Occipital lobe (tissue), 2 donors: ENCODE measurements around the gene SEZ6L2. TPM values are rescaled to one million over a fixed set of nuclear protein-coding genes. Genes with fewer than 3 reads are reported as not detected.
"Not testable (repeated sequence)": the region's sequence is repeated elsewhere in the genome, so short reads cannot be mapped to it uniquely, and the experiment has no call there.

Experiments used
- DNase-seq: peaks from one replicate; lab custom pipeline; 2025; lab: John Stamatoyannopoulos, UW
- total RNA-seq: library from RNA; depleted of rRNA; stranded (reverse); fragments of >200 nt; gene quantifications from one replicate; pipeline ENCODE4 v1.2.3, GENCODE V29; 2014

SEZ6L2 gene
- total RNA-seq, 1 donor from 2014 or later: 32.1 TPM

DNA sequence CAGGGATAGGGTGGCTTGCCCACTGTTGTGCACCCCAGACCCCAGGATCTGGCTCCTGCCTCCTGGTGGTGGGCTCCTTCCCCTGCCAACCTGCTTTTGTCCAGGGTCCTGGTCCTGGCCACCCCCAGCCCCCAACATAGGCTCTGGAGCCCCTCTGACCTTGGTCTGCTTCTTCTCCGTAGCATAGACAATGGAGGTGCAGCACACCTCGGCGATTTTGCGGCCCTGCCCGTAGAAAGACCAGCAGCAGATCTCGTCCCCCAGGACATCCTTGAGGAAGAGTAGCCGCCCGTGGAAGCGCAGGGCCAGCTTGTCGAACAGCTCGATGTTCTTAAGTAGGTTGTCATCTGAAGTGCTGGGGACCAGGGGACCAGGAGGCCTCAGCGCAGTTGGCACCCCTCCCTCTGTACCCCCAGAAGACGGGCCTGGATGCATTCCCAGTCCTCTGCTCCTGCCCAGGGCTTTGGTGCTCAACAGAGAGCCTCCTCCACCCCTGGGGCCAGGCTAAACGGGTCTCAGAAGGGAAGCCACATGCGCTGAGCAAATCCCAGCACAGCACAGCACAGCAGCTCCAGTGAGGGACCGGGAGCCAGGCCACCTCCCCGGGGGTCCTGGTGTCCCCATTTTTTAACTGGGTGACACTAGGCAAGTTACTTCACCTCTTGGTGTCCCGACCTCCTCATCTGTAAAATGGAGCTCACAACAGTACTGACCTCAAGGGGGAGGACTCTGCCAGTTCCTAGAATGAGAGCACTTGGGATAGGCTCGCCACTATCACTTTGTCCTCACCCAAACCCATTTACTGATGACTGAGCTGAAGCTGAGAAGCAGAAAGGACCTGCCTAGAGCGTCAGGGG, 11.7 kb upstream of the SEZ6L2 start:
- no peak for DNase-seq

- DNase-seq: not testable (repeated sequence)
These were observed 10.5 kb upstream of the SEZ6L2 start for GRCh38 chr16:29909851-29910250.

DNA sequence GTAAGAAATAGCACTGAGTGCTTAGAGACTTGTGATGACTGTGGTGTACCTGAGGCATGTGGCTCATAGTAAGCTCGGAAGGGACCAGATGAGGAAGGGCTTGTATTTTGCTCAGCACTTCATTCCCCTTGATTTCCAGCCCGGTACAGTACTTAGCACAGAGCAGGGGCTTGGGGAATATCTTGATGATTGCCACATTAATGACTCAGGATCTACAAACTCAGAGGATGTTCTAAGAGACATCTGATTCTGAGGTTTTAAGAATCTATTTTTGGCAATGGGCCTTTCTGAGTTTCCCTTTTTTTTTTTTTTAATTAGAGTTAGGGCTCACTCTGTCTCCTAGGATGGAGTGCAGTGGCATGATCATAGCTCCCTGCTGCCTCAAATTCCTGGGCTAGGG, 10.0 kb upstream of the SEZ6L2 start:
- DNase-seq: no peak

DNA sequence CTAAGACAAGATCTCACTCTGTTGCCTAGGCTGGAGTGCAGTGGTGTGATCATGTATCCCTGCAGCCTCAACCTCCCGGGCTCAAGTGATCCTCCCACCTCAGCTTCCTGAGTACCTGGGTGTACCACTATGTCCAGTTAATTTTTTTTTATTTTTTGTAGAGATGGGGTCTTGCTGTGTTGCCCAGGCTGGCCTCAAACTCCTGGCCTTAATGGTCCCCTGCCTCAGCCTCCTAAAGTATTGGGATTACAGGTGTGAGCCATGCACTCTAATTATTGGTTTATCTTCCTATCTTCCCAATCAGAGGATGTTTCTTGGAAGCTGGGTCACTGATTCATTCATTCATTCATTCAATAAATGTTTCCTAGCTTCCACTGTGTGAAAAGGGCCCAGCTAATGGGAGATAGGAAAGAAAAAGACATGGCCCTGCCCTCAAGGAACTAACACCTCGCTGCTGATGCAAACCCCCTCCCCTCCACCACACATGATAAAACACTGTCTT, 9.4 kb upstream of the SEZ6L2 start:
- DNase-seq: no peak

DNA sequence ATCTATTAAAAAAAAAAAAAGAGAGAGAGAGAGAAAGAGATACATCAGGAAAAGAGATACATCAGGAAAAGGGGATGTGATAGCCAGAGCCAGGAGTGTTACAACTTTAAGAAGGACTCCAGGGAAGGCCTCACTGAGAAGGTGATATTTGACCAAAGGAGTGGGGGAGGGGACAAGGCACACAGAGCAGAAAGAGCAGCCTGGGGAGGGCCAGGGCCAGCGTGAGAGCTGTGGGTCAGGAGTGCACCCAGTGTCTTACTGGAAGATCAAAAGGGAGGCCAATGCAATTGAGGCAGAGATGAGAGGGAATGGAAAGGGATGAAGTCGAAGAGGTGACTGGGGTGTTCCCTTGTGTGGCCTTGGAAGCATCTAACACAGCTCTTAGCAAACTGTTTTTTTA, 8.6 kb upstream of the SEZ6L2 start:
- DNase-seq: no peak

GRCh38 chr16:29906520-29907244, 7.3 kb upstream of the SEZ6L2 start:
- no peak for DNase-seq

- no peak for DNase-seq
These were observed 6.3 kb upstream of the SEZ6L2 start for GRCh38 chr16:29905668-29906067.

DNA sequence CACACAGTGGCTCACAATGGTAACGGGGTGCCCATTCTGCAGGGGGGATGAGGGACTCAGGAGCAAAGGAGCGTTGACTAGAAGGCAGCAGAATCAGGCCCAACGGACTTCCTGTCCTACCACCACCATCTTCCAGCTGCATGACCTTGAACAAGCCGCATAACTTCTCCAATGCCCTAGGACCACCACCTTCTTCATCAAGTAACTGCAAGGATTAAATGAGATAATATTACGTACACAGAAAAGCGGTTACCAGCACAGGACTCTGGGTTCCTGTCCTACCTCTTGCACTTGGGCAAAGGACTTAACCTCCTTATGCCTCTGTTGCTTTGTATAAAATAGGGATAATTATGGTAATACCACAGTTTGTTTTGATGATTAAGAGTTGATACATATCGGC, 5.6 kb upstream of the SEZ6L2 start:
- DNase-seq: no peak

GRCh38 chr16:29903590-29903989, 4.2 kb upstream of the SEZ6L2 start:
- DNase-seq: no peak

DNA sequence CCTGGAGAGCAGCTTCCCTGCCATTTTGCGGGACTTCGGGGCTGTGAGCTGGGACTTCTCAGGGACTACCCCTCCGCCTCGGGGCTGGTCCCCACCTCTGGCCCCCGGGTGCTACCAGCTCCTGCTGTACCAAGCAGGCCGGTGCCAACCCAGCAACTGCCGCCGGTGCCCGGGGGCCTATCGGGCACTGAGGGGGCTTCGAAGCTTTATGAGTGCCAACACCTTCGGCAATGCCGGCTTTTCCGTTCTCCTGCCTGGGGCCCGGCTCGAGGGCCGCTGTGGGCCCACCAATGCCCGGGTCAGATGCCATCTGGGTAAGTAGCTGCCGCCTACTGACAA, 2.2 kb upstream of the SEZ6L2 start:
- no peak for DNase-seq

- no peak for DNase-seq
These were observed 1.7 kb upstream of the SEZ6L2 start for GRCh38 chr16:29900888-29901606.

DNA sequence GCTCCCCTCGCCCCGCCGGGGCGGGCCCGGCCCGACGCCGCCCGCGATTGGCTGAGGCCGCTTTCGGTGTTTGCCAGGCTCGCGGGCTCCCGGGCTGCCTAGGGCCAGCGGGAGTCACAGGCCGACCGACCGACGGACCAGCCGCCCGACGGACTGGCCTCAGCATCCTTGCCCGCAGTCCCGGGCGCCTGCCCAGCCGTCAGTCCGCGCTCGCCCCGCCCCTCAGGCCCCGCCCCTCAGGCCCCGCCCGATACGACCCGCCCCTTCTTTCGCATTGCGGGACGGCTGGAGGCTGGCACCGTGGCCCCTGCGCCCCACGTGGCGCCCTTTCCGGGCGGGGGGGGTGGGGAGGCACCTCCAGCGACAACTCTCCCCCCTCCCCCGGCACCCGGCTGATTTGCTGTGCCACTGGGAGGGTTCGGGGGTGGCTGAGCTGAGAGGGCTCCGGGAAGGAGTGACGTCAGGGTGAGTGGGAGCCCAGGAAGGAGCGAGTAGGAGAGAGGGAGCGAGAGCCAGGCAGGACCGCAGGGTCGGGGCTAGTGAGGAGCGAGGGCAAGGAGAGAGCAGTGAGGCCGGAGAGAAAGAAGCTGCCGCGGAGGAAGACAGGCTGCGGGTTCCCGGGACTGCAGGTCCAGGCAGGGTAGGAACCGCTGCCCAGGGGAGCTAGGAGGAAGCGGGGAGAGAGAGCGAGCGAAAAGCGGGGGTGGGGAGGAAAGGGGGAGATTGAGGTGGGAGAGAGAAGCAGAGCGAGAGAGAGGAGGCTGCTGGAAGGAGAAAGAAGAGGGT, 945 bp upstream of the SEZ6L2 start, which contains the start of gene ASPHD1:
Gene ASPHD1, plus strand, starts transcription at position 387 of the 786 bp plus-strand sequence. CDS start 484 bp downstream, outside the sequence.
- DNase-seq: peak; percentile 94

DNA sequence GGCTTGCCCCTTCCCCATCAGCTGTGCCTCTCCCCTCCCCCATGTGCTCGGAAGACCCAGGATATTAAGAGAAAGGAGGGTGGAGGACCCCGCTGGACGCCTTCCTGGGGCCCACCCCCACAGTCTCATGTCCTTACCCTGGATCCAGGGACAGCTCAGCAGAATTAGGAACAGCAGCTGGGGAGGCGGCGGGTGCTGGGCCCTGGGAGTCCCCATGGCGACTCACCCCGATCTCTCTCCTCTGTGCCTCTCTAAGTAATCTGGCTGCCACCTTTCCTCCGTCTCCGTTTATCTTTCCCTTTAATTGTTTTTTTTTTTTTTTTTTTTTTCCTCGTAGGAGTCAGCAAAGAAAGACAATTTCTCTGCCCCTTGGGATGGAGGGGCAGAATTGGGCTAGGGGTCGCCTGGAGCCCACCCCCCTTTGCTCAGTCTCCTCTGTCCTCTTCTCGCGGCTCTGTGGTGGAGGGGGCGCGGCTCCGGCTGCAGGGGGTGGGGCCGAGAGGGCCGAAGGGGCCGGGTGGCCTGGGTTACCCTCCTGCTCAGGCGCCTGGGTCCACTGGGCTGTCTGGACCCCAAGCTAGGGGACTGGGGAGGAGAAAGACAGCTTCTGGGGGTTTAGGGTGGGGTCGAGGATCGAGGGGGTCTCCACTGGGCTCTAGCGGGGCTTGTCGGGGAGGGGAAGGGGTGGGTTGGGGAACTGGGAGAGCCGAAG, 390 bp downstream of the SEZ6L2 start:
- no peak for DNase-seq

DNA sequence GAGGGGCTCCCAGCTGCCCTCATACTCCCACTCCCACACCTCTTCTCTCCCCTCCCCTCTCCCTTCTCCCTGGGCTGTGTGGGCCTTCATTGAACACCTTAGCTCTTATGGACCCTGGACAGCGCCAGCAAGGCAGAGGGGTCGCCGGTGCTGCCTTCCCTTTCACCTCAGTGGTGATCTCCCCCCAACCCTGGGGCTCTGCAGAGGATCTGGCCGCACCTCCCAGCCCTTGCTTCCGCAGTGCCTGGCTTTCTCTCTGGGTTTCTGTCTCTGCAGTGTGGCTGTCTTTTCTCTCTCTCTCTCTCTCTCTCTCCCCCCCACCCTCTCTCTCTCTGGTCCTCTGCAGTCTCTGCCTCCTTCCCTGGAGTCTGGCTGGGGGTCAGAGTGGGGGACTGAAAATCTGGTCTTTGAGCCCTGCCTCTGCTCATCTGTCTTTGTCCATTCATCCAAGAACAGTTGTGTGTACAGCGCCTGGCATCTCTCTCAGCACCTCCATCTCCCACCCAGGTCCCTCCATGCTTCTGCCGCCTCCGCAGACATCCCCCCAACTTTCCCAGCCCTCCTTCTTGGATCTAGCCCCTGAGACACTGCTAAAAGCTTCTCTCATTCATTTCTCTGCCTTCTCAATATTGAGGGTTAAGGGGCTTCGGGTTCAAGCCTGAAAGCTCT, 1.1 kb downstream of the SEZ6L2 start:
- DNase-seq: no peak

DNA sequence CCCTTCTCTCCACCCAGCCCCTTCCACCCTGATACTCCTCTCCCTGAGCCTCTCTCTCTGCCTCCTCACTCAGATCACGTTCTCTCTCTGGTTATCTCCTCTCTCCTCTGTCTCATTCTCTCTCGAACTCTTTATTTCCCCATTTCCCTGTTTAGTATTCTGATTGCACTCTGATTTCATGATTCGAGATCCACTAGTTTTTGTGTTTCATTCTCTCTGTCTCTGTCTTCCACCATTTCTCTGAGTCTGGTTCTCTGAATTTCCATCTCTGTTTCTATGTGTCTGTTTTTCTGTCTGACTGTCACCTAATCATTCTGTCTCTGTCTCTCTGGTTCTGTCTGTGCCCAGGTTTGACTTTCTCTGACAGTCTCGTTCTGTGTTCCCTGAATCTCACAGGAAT, 2.0 kb downstream of the SEZ6L2 start:
- no peak for DNase-seq

- DNase-seq: no peak
These were observed 2.5 kb downstream of the SEZ6L2 start for GRCh38 chr16:29896841-29897240.

- peak; percentile 35 for DNase-seq
These were observed 5.0 kb downstream of the SEZ6L2 start for GRCh38 chr16:29894352-29894751.

GRCh38 chr16:29893553-29893952, 5.8 kb downstream of the SEZ6L2 start:
- DNase-seq: no peak

- no peak for DNase-seq
These were observed 6.9 kb downstream of the SEZ6L2 start for GRCh38 chr16:29892458-29892813.
